ENCODE data around the gene ROR1. TPM values are rescaled to one million over a fixed set of nuclear protein-coding genes. Genes with fewer than 3 reads are reported as not detected.
A peak's percentile ranks its signal among the peaks of the same experiment; 100 is the strongest.

The ROR1 gene
- total RNA-seq, 1 experiment from 2014 or later, result 10.5 TPM

DNA sequence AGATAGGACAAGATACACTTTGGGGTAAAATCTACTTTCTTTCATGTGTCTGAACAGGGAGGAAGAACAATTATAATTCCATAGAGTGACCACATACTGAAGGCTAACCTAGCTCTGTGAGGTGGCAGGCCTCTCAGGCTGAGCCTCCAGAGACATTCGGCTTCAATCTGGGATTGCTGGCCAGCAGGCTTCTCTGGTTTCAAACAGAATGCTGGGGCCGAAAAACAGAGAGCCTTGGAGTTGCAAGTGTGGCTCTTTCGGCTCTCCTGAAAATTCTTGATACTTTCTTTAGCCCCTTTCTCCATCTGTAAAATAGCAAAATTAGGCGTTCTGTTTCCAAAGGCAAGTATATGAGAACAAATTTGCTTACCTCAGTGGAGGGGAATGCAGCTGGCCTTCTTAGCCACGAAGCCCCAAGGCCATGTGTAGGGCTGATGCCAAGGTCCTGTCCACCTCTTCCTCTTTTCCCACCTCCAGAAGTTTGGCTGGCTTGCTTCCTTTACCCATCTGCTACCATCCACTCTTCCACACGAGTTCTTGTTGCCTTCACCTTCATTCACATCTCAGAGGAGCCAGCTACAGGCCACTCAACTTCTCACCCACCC is 399.6 kb downstream of the ROR1 start:
- DNase-seq (ENCODE audit: low read depth), result peak; percentile 87

DNA sequence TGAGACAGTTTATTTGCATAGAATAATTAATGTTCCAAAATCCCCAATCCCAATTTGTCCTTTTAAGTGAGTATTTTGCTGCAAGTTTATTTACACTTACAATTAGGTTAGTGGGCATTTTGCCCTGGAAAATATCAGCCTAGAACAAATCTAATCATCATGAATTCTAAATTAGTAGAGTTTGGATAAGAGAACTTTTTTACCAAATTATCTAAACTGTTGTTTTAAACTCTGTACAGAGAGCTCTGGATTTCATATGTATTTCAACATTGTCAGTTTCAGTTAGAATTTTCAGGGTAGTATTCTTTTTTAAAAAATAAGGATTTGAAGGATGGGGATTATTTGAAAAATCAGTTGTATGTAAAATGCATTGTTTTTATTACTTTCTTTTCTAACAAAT is 401.8 kb downstream of the ROR1 start:
- no peak for DNase-seq (ENCODE audit: low read depth)

DNA sequence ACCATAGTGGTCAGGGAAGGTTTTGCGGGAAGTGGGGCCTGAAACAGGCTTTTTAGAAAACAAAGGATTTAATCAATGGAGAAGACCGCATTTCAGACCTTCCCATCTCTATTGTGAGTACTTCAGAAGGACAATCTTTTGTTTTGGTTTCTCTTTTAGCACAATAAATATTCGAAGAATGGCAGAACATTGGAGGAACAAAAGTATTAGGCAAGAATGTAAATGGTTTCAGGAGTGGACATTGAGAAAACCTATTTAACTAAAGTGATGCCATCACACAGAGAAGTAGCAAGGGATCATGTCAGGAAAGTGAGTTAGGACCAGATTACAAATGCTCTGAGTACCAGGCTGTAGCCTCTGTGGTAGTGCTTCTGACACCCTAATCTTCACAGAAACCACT is 402.8 kb downstream of the ROR1 start:
- no peak for DNase-seq (ENCODE audit: low read depth)

DNA sequence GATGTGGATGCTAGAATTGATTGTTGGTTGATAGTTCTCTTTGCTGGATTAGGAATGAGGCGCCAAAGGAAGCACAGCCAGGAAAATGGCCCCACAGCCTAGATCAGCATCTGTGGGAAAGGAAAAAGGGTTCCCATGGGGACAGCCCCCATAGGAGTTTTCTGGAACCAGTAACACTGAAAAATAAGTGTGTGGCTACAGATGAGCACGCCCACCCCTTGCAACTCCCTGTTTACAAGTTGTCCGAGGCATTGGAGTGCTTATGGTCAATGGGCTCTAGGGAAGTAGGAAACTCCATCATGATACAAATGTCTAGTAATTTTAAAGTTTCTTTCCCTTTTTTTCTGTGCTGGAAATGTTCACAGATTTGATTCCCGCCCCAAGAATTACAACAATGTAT is 405.8 kb downstream of the ROR1 start:
- DNase-seq (ENCODE audit: low read depth), result no peak

DNA sequence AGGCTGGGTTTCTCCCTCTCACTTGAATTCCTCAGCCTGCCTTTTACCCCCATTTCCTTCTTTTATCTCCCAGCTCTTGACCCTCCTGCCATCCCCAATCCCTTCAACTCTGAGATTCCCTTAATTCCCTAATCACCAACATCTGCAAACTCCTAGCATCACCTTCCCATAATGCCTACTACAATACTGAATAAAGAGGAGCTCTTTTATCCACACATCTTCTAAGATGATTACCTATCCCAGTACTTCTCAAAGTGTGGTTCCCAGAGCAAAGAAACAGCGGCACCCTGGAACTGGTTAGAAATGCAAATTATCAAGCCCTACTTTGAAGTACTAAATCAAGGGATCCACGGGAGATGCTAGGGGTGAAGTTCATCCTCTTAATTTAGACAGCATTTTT is 408.4 kb downstream of the ROR1 start:
- no peak for DNase-seq (ENCODE audit: low read depth)

DNA sequence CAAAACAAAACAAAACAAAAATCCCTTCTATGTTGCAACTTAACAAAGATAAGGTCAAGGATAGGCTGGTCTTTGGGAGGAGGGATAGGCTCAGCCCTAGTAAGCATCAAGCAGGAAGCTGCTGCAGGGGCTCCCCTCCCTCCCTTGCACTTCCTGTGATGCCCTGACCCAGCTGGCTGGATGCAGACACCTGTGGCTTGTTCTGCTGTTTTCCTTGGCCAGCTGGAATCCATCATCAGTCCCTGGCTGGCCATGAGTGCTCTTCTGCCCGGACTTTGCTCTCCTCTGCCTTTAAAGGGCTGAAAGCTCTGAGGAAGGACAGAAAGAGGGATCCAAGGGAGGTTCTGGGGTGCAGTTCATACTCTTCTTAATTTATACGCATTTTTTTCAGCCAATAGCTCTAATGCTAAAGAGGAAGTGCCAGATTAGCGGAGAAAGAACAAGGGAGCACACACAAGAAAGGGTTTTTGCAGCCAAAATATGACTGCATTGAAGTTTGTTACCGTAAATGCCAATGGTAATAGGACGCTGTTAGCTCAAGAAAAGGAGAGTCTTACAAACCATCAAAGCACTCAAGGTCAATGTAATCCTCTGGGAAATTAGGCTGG is 409.7 kb downstream of the ROR1 start:
- peak; percentile 57 for DNase-seq (ENCODE audit: low read depth)

DNA sequence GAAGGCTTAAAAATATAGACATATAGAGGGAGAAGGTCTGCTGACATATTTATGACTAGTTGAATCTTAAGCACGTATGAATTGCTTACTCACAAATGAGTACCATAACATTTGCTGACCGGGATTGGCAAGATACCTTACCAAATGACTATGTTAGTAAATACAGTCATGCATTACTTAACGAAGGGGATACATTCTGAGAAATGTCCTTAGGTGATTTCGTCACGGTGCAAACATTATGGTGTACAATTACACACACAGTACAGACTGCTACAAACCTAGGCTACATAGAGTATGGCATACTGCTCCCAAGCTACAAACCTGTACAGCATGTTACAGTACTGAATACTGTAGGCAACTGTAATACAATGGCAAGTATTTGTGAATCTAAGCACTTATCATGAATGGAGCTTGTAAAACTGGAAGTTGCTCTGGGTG is 410.2 kb downstream of the ROR1 start:
- peak; percentile 44 for DNase-seq (ENCODE audit: low read depth)

DNA sequence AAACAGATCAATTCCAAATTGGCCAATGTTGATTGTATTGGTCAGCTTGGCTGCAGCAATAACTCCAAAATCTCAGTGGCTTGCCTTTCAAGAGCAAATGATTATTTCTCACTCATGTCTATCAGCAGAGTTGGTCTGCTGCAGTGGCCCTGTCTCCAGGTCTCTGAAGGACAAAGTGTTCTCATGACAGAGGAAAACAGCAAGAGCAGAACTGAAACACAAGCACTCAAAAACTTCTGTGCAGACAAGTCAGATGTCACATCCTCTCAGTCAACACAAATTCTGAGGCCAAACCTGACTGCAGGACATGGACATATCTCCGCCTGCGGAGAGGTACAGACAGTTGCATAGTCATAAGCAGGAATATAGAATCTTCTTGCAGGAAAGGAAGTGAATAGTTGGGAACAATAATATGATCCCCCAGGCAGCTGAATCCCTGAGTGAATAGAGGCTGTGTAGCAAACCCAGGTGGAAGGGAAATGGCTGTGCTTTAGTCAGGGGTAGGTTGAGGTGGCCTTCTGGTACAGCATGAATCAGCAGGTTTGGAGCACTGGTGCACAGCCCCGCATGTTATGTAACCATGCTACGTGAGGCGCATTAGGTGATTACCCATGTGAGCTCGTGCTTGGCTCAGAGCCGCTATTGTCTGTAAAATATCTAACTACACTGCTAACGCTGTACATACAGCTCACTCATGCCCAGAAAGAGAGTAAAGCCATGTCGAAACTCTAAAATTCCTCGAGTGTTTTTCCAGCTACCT is 412.5 kb downstream of the ROR1 start:
- DNase-seq (ENCODE audit: low read depth), result no peak

DNA sequence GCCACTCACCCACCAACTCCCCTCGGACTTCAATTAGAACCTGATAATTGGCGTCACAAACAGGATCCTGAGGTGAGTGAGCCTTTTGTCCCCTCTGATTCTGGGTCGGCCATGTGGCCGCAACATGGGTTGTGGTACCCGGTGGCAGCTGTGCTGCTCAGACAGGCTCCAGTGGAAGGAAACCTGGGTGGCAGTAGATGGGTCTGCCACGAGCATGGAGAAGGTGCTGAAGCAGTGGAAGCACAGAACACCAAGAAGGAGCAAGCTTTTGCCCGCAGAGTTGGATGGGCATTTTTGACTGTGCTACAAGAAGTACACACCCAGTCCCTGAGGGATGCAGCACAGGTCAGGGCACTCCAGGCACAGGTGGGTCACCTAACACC is 413.1 kb downstream of the ROR1 start:
- DNase-seq (ENCODE audit: low read depth), result no peak

DNA sequence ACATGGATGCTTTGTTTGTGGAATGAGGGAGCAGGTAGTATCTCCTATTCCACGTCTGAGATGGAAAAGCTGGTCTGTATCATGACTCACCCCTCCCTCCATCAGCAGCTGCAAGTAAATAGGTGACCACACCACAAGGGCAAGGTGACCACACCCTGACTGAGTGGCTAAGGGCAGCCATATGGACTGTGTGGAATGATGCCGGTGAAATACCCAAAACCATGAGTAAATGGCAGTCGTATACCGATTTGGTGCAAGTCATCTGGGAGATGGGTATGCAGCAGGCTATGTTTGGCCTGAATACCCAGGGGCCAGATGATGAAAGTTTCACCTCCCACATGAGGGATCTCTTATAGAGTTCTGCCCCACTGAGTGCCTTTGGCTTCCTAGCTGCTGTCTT is 413.8 kb downstream of the ROR1 start:
- peak; percentile 46 for DNase-seq (ENCODE audit: low read depth)

DNA sequence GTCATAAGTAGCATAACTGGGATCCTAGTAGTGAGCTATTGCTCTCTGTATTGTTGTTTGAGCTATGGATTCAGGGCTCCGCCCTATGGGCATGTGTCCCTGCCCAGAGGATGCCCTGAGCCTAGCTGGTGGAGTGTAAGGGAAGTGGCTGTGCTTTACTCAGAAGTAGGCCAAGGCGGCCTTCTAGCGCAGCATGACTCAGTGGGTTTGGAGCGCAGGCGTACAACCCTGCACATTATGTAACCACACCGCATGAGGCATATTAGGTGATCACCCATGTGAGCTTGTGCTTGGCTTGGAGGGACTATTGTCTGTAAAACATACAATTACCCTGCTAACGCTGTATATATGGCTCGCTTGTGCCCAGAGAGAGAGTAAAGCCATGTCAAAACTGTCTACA is 418.5 kb downstream of the ROR1 start:
- no peak for DNase-seq (ENCODE audit: low read depth)

DNA sequence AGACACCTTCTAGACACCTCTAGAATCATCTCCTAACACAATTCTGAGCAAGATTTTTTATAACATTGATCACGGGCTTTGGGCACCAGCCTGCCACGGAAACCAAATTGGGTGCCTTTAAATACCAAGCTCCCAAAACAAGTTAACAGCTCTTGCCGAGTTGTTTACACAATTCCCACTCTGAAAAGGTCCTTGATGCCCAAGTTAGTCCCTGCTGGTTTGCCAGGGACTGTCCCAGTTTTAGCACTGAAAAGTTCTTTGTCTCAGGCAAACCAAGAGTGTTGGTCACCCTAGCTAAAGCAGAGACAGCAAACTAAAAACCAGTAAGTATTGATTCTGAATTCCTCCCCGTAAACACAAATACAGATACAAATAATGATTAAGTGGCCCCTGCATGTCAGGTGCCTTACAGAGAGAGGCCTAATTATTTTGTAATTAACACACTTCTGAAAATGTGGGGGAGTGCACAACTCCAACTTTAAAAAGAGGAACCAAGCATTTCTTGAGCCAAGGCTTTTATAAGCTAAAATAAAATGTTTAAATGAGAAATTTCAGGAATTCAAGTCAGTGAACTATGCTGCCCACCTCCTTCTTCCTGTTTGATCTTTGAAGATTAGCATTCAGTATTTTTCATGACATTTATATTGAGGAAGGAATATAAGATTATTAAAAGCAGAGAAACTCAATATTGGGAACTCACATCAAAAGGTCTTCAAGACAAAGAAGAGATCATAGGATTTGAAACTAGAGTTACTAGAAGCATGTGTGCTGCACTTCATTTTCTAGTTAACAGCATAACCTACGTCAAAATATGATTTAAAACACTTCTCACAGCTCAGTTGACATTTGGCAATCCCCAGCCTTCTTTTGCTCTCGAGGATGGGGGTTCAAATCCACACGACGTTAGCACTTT is 420.6 kb downstream of the ROR1 start:
- no peak for DNase-seq (ENCODE audit: low read depth)

DNA sequence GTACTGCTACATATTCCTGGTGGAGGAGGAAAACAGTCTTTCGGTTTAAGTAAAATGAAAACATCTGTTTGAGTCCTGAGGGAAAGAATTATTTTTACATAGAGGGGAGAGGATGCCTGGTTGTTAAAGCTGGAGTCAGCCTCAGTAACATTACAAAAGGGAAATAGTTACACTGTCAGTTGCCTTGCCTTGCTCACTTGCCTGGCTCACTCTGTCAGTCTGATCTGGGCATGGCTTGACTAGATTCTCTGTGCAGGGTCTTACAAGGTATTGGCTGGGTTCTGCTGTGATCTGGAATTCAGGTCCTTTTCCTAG is 421.2 kb downstream of the ROR1 start:
- no peak for DNase-seq (ENCODE audit: low read depth)

DNA sequence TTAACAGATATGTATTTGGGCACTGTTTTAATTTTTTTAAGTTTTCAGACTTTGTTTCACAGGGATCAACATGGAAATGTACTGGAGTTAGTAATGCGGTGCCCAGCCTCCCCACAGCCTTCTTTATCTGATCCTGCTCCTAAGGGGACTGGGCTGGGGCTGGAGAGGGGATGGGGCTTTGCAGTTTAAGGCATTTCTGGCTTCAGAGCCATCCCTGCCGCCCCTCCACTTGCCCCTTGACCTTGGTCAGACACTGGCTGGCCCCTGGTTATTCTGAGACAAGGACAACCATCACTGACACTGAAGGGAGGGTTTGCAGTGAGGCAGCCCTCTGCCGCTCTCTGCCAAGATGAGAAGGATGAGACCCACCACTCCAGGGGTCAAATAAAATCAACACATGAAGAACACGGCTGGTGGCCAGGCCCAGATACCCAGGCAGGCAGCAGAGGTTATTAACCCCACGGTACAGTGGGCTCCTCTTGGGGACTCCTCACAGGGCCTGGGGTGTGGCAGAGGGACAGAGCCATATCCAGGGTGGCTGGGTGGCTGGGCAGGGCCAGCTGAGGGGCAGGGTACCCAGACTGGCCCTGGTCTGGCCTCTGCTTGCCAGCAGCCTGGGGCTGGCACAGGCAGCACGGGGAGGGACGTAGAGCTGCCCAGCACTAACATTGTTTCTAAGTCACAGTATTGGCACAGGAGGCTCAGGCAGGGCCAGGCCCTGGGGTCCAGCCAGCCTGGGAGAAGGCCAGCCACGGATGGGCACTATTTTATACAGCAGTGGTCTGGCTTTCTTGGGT is 422.5 kb downstream of the ROR1 start:
- DNase-seq (ENCODE audit: low read depth), result no peak

DNA sequence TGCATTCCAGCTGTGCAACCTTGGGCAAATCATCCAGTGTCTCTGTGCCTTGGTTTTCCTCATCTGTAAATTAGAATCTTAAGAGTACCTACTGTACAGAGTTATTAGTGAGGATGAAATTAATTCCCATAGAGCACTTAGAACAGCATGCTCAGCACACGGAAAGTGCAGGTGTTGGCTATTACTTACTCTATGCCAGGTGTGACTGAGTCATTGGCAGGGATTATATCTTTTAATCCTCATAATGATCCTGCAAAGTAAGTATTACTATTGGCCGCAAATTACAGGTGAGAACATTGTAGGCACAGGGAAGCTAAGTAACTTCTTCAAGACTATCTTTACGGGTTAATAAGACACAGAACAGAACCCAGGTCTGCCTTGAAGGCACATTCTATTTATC is 423.3 kb downstream of the ROR1 start:
- DNase-seq (ENCODE audit: low read depth), result no peak

DNA sequence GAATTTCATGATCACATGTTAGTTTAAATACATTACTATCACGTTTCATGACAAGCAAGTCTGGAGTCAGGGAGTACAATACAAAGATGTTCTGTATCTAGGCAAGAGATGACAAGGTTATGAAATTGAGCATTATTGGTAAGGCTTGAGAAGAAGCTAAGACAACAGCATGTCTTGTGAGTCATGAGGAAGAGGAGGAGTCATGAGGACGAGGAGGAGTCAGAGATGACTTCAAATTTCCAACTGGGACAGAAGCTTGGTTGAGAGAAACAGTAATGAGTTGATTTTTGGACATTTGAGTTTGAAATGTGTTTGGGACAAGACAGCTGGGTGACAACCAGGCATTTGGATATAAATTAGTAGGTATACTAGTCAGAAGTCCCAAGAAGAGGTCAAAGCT is 425.3 kb downstream of the ROR1 start:
- no peak for DNase-seq (ENCODE audit: low read depth)

DNA sequence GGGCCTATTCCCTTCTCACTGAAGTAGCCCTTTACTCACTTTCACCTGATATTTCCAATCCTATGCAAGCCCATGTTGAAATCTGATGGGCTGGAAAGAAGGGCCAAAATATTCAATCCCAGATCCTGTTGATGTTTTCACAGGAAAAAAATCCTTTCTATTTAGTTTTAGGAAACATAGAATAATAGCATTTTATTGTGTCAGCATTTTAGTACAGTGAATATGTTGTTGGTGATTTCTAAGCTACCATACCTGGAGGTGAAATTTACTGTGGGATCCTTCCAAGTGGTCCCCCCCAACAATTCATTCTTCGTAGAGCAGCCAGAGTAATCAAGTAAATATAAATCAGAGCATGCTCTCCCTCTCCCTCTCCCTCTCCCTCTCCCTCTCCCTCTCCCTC is 426.2 kb downstream of the ROR1 start:
- DNase-seq (ENCODE audit: low read depth), result no peak

DNA sequence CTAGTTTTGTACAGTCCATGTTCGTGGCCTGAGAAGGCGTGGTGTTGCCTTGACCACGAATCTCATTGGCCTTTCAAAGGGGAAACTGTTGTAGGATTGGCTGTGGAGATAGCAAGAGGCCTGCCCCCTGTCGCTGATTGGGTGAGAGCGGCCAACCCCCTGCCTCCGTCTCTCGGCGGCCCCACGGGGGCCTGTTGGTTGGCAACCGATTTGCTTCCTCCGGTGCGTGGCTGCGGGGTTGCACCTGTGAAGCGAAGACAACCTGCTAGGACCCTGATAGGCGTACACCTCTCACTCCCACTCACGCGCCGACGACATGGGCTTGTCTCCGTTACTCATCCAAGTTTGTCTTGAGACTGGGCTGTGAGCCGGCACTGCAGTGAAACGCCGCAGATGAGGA is 429.6 kb downstream of the ROR1 start, which contains the start of gene UBE2U:
TSS of gene UBE2U (plus strand) at position 204 of the 400 bp plus-strand sequence. CDS start 428 bp downstream, outside the sequence.
- no peak for DNase-seq (ENCODE audit: low read depth)

DNA sequence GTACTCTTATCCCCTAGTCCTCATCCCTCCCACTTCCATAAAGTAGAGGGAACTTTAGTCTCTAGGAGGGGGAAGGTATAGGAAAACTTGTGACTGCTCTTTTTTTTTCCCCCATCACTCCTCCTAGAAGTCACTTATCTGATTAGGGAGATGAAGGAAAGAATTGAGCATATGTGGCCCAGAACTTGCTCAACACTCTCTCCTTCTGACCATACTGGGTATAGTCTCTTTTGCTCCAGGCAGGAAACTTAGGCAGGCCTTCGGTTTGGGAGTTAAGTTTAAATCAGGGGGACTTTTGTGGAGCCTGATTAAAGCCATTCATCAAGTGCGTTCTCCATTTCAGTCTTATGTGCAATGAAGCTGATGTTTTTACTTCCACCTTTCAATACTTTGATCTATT is 435.4 kb downstream of the ROR1 start:
- no peak for DNase-seq (ENCODE audit: low read depth)

DNA sequence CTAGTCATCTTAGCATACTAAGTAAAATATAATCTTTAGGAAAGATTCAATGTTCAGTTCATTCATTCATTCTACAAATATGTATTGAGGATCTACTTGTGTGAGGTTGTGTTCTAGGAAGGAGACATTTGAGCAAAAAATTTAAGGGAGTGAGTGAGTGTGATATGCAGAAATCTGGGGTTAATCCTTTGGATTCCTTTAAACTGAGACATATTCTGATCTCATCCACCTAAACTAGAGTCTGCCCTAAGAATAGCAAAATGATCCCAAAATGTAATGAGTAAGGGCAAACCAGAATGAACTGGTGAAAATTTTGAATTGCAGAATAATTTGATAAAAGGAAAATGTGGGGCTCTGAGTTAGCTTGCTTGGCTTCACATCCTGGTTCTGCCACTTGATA is 438.2 kb downstream of the ROR1 start:
- peak; percentile 43 for DNase-seq (ENCODE audit: low read depth)

DNA sequence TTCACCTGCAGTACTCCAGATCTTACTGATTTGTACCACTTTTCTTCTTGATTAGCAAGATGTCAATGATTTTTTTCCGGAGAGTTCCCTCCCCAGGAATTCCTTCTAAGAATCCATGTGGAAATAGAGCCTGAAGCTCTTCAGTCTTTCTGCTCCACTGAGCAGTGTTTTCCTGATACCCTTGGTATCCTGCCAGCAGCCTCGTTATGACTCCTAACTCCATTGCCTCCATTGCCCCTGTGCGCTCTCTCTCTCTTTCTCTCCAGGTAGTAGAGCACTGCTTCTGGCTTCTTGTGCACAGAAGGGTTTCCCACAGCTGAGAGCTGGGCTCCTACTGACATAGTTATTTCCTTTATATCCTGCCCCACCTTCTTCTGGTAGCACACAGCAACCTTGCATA is 441.8 kb downstream of the ROR1 start:
- DNase-seq (ENCODE audit: low read depth), result peak; percentile 80
